GM19239 (cell line): ENCODE data around the gene SRBD1.

ENCODE experiments used
- DNase-seq: peaks from one replicate; pipeline ENCODE4 v3.0.0; 2011; ENCODE audit warnings: low spot score; ENCODE audit not compliant: insufficient read length
- FAIRE-seq: peaks from 2 replicates; lab custom pipeline; 2011; peaks lifted over from hg19 to GRCh38; lab: Jason Lieb, UNC

SRBD1 gene

DNA sequence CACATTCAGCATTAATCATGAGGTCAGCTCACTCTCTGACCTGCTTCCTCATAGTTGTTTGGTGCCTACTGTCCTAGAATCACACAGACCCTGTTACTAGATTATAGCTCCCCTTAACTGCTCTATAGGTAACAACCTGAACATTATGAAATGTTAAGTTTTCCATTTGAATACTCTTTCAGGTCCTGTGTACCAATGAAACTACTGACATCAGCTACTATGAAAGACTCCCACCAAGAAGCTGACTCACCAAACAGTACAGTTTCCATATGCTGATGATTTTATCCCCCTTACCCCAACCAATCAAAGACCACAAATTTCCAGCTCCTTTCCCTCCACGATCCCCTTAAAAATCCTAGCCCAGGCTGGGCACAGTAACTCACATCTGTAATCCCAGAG lies 56.3 kb downstream of the SRBD1 start:
- no peak for FAIRE-seq
- no peak for DNase-seq

DNA sequence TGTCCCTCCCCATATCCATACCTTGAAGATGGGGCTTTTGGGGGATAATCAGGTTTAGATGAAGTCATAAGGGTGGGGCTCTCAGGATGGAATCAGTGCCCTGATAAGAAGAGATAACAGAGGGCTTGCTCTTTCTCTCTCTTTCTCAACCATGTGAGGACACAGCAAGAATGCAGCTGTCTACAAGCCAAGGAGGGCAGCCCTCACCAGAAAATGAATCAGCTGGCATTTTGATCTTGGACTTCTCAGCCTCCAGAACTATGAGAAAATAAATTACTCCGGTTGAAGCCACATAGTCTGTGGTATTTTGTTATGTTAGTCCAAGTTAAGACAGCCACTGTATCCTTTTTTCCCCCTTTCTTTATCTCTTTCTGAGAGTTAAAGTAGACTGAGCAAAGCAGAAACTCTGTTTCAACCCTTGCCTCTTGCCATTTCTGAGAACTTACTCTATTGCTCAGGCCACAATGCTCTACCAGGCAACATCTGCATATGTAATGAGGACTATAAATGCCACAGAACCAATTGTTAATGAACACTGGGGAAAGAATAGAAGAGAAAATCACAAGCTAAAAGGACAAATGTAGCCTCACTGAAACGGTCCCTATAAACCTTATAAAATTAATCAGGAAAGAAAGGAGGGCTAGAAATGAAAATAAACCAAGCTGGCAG lies 56.9 kb downstream of the SRBD1 start:
- peak; percentile 37 for FAIRE-seq
- DNase-seq: no peak

DNA sequence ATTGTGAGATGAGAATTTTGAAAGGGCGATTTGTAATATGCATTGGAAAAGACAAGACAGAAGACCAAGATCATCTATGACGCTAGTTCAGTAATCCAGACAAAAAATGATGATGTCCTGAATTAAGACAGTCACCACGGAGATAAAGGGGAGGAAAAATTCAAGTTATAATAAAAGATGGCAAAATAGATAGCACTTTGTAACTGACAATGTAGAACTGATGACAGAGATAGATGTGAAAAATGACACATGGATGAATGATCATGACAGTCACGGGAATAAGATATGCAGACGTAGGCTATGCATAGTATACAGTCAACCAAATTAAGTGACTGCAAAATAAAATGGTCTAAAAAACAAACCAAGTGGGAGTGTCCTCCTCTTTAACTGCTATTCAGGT lies 59.2 kb downstream of the SRBD1 start:
- DNase-seq (no peak), FAIRE-seq (no peak)

DNA sequence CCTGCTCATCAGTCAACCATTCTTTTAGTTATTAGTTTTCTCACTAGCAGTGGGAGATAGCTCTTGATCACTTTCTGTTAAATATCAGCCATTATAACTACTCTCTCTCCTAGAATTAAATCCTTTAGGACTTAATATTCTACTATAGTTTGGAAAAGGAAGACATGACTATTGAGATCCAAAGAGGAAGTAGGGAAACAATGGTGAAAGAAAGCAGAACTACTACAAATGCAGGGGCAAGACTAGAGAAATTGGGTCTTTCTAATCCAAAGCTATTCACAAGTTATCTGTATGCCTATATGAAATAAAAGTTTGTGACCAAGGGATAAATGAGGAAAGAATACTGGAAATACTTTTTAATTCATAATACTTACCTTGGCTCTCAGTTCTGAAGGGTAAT lies 65.1 kb downstream of the SRBD1 start:
- DNase-seq (no peak), FAIRE-seq (no peak)

DNA sequence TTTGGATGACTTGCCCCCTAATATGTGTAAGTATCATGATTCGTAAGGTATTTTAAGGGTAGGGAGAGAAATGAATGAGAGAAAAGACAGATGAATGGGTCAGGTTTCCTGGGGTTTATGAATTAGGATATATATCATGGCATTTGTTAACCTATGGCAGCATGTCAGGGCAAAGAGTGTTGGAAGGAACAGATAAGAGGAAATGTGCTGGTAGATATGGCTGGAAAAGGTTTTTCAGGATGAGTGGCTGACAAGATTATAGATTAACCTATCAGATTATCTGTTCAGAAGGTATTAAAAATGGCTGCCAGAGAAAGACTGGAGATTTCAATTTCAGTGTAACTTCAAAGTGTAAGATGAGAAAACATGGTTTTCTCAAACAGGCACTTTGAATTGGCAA lies 67.8 kb downstream of the SRBD1 start:
- DNase-seq (no peak), FAIRE-seq (peak; percentile 14)

DNA sequence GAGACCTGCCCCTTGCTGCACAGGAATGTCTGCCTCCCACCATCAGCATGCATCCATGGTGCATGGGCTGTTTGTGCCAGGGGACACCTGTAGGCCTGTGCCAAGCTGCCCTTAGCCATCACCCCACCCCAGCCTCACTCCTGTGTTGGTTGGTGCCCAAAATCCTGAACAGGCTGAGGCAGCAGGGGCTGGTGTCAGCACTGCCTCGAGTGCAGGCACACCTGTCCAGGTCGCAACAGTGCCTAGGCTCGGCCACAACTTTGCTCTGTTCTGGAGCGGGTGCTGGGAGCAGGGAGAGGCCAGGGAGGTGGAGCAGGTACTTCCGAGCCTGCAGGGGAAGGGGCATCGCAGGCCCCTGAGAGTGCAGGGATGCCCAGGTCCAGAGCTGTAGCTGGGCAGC lies 69.1 kb downstream of the SRBD1 start:
- no peak for DNase-seq
- no peak for FAIRE-seq

DNA sequence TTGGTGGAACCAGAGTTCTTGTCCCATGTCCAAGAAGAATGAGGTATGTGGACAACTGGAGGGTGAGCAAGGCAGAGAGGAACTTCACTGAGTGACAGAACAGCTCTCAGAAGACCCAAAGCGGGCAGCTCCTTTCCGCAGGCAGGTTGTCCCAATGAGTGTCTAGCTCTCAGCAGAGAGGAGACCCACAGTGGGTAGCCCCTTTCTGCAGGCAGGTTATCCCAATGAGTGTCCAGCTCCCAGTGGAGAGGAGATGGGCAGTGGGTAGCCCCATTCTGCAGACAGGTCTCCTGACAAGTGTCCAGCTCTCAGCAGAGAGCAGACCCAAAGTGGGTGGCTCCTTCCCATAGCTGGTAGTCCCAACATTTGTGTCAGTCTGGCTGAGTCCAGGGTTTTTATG lies 69.6 kb downstream of the SRBD1 start:
- no peak for DNase-seq

DNA sequence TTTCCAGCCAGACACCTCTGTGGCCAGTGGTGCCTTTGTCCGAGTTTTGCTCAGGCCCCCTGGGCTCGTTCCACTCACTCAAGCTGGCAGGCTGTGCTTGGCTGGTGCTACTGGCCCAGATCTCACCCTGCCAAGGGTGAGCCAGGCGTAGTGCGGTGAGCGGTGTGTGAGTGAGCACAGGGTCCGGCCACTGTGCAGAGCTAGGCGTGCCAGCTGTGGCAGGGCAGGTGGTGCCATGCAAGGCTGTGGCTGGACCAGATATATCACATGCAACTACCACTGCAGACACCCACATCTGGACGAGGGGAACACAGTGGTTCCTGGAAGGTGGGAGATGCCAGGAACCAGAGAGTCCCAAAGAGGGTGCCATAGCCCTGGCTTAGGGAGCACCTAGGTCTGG lies 70.1 kb downstream of the SRBD1 start:
- no peak for DNase-seq
- no peak for FAIRE-seq

More for the DNA sequence above, 69.6 kb downstream of the SRBD1 start:
- FAIRE-seq: no peak

DNA sequence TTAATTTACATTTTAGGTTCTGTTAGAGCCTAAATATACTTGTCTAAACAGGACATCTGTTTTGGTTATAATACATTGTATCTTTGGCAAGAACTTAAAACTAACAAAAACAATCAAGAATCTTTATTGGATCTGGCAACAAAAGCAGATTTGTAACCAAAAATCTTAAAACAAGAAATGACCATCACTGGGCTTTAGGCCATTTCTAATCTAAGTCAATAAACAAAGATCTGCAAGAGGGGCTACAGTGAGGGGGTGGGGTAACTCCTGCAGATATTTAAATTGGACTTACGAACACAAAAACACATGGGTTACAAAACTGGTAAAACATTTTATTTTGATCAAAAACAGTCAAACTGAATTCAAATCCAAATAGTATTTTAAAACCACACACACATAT lies 77.3 kb downstream of the SRBD1 start:
- FAIRE-seq (peak; percentile 75), DNase-seq (no peak)

DNA sequence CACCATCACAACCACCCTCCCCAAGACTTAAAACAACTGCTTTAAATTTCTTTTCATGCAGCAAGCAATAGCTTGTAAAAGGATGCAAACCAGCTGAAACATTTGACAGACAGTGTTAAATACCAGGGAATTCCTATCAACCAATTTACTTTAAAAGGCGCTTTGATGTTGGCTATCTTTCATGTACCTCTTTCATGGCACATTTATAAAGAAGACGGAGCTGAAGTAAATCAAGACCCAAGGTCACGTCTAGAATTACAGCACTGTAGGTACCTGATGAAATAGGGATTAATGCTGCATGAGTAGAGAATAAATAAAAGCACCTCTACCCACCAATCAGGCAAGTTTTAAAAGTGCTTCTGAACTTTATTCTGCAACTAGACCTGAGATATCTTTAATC lies 78.9 kb downstream of the SRBD1 start:
- no peak for DNase-seq
- no peak for FAIRE-seq

DNA sequence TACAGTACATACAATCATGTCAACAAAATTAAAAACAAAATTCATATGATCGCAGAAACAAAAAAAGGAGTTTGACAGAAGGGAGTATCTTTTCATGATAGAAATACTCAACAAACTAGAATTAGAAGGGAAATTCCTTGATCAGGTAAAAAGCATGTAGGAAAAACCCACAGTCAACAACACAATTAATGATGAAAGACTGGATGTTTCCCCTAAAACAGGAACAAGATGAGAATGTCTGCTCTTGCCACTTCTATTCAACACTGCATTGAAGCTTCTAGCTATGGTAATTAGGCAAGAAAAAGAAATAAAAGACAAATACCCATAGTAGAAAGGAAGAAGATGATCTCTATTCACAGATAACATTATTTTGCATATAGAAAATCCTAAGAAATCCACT lies 87.1 kb downstream of the SRBD1 start:
- DNase-seq (no peak), FAIRE-seq (no peak)

DNA sequence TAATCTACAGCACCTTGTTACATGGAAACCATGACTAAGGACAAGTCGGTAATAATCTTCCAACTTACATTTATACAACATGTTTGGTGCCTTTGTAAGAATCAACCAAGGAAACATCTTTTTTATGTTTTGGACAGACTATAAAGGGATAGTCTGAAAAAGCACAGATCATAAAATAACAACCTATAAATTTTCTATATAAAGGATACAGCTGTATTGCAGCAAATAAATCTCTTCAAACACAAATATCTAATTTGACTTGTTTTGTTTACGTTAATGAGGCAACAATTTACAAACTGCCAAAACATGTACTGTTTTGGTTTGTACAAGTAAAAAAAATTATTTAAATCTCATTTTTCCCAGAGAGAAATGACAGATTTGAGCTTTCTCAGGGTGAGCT lies 92.5 kb downstream of the SRBD1 start:
- FAIRE-seq (no peak), DNase-seq (no peak)

DNA sequence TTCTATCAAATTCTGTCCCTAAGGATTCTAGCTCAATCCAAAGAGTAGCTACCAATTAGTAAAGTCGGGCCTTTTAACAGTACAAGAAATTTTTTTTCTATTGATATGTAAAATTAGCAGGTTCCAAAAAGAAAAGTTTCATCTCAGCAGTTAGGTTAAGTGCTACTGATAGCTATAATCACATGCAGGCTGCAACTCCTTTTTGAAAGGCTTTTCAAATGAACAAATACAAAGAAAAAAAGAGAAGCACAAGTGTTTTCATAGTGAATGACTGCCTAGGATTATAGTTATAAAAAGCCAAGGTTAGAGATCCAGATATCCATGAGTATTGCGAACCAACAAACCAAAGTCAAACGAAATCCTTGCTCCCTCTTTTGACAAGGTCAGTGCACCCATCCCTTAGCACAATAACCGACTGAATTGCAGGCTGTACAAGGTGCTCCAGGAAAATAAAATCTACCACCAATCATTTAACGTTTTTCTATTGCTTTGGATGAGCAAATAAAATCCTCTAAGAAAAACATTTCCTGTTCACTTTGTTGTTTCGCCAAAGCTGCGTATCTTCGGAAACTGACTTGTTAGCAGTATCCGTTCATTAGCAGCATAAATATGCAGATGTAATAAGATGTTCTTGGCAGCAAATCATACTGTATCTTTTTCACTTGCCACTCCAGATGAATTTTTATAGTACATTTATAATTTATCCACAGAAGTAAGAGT lies 100.2 kb downstream of the SRBD1 start:
- DNase-seq (no peak), FAIRE-seq (no peak)

DNA sequence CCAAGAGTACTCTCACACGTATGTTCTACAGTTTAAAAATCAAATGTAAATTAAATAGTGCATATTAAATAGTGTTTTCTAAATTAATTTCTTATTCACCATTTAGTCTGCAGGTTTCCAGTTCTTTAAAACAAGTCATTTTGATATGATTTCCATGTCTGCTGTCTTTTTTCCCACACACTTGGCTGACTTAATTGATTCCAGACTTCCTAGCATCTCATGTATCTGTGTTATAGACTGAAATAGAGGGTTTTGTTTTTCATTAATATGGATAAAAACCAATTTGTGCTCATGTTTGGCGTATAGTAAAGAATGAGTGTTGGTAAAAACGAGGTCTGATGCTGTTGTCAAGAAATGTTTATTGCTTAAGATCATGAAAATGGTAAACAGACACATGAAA lies 104.3 kb downstream of the SRBD1 start:
- no peak for FAIRE-seq
- DNase-seq: no peak

DNA sequence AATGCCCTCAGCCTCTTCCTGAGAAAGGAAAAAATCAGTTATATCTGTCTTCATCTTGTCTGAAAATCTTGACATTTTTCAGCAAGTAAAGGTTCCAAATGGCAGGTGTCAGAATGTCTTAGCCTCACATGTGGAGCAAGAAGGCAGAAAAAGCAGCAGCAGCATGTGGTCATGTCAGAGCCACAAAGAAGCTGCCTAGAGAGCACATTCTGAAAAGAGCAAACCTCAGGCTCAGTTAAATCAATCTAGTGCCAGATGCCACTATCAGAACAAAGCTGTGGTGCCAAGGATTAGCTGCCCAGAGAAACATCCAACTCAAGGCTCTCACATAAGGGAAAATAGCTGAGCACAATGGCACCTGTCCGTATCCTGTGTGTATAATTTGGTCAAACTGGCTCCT lies 105.9 kb downstream of the SRBD1 start:
- DNase-seq (no peak), FAIRE-seq (no peak)

DNA sequence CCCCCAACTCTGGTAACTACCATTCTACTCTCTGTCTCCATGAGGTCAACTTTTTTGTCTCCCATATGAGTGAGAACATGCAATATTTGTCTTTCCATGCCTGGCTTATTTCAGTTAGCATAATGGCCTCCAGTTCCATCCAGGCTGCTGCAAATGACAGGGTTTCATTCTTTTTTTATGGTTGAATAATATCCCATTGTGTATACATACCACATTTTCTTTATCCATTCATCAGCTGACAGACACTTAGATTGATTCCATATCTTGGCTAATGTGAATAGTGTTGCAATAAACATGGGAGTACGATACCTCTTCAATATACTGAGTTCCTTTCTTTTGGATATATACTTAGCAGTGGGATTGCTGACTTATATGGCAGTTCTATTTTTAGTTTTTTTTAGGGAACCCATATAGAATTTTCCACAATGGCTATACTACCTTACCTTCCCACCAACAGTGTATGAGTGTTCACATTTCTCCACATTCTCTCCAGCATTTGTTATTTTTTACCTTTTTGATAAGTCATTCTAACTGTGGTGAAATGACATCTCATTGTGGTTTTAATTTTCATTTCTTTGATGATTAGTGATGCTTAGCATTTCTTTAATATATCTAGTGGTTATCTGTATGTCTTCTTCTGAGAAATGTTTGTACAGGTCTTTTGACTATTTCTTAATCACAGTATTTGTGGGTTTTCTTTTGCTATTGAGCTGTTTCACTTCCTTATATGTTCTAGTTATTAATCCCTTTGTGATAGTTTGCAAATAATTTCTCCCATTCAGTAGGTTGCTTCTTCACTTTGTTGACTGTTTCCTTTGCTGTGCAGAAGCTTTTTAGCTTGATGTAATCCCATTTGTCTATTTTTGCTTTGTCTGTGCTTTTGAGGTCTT lies 112.2 kb downstream of the SRBD1 start:
- FAIRE-seq (no peak), DNase-seq (no peak)

DNA sequence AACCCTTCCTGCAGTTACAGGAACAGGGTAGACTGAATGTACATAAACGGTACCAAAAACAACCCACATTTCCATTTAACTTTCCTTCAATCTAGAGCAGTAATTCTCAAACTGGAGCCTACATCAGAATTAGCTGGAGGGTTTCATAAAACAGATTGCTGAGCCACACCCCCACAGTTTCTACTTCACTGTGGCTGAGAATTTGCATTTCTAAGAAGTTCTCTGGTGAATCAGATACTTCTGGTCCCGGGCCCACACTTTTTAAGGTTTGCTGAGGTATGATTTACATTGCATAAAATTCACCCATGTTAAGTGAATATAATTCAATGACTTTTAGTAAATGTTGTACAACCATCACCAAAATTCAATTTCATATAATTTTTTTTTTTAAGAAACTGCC lies 113.7 kb downstream of the SRBD1 start:
- DNase-seq (no peak), FAIRE-seq (peak; percentile 91)

DNA sequence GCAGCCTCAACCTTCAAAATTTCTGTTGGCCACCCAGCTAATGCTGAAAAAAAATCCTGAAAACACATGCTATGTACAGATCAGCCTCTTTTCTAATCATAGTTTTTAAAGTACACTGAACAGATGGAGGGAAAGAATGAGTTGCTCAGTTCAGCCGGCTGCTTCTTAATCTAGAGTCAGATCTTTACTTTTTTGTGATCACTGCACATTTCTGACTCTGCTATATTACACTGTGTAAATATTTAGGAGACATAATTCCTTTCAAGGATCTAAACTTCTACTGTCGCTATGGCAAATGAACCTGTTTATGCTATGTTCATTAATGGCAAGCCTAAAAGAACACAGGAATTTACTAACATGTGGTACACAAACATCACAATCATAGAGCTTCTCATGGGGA lies 114.2 kb downstream of the SRBD1 start:
- DNase-seq (no peak), FAIRE-seq (no peak)

DNA sequence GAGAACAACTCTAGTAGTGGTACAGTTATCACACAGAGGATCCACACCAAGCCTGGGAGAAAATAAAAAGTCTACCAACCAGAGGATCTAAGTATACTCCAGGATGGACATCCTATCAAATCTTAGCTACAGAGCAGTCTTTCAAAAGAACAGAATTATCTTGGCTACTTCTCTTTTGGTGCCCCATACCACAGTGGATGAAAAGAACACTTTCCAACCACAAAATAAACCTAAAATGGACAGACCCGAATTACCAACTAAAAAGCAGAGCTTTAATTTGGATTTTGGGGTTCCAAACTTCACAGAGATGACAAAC lies 116.1 kb downstream of the SRBD1 start:
- DNase-seq: no peak
- no peak for FAIRE-seq

DNA sequence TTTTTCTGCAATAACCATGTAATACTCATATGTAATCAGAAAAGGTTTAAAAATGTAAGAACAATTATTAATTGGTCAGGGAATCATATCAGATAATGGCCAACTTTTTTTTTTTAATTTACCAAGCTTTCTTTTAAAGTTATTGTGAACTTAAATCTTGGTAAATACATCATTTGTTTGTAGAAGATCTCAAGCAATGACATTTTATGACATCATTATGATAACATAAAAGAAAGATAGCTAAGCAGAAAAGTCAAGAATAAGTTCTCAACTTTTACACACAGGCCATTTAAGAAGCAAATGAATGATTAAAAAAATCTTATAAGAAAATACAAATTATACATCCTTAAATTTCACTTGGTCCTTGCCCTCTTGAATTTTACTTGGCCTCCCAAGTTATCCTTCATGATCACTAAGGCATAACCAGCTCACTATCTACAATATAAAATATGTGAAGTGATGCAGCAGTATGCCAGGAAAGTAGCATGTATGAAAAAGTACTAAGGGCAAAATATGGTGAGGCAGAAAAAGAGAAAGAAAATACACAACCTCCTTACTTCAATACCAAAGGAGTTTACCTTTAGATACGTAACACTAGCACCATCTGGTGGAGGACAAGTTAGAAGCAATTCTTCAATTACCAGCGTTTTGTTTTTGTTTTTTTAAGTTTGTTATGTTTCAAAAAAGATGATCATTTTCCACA lies 116.6 kb downstream of the SRBD1 start:
- peak; percentile 67 for FAIRE-seq
- no peak for DNase-seq

DNA sequence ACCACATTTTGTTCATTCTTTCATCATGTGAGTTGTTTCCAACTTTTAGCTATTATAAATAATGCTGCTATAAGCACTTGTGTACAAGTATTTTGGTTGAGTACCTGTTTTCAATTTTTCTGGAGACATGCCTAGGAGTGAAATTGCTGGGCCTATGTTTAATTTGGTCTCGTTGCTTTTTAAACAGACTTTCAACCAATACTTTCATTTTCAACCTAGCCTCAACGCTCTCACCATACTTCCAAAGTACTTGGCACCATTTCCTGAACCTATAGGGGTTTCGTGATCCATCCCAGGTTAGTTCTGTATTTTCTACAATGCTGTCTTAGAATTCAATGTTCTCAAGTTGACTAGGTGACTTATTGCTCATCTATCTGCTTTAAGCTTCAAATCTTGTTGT lies 126.1 kb downstream of the SRBD1 start:
- FAIRE-seq: peak; percentile 62
- DNase-seq: no peak
